ENCODE results near the gene MAP2K5. TPM values are rescaled to one million over a fixed set of nuclear protein-coding genes. Genes with fewer than 3 reads are reported as not detected.

MAP2K5 gene
- total and polyA plus RNA-seq, 9 of the 15 experiments (the other 6 are each of a cell fraction or from before 2014, with no cell fraction given): 0.41 to 16.5 (median 7.5) TPM

DNA sequence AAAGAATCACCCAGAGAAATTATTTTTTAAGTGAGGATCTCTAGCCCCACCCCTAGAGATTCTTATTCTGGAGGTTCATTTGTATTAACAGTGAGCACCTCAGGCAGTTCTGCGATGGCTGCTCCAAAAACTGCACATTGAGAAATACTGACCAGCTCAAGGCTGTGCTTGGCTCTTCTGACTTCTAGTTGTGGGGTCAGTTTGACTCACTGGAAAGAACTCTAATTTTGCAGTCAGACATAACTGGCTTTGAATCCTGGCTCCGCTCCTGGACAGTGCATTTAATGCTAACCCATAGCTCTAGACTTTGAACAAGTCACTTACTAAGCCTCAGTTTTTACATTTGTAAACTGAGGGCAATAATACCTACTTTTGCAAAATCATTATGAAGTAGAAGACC is 159.2 kb downstream of the MAP2K5 start:
- DNase-seq (ENCODE audit: extremely low read depth in 1 of 4, low spot score in 3 of 4): no peak
- no peak for ATAC-seq
- H3K79me2 ChIP-seq (ENCODE audit: control insufficient read depth, insufficient read depth, low read length): no peaks in the 10 kb centered on the region
- TF ChIP-seq, protein P1, sequence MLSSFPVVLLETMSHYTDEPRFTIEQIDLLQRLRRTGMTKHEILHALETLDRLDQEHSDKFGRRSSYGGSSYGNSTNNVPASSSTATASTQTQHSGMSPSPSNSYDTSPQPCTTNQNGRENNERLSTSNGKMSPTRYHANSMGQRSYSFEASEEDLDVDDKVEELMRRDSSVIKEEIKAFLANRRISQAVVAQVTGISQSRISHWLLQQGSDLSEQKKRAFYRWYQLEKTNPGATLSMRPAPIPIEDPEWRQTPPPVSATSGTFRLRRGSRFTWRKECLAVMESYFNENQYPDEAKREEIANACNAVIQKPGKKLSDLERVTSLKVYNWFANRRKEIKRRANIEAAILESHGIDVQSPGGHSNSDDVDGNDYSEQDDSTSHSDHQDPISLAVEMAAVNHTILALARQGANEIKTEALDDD (IDR thresholded peaks at IDR 0.05): no peak
- TF ChIP-seq, protein P2, sequence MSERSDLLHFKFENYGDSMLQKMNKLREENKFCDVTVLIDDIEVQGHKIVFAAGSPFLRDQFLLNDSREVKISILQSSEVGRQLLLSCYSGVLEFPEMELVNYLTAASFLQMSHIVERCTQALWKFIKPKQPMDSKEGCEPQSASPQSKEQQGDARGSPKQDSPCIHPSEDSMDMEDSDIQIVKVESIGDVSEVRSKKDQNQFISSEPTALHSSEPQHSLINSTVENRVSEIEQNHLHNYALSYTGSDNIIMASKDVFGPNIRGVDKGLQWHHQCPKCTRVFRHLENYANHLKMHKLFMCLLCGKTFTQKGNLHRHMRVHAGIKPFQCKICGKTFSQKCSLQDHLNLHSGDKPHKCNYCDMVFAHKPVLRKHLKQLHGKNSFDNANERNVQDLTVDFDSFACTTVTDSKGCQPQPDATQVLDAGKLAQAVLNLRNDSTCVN (CRISPR knock-in tag; IDR thresholded peaks at IDR 0.05): no peak
- H3K4me3 ChIP-seq: no peak overlapping the region
- 83% methylated on average over 2 of the region's 2 CpGs for WGBS (ENCODE audit: insufficient coverage, low coverage, missing lambda C conversion rate)
- FAIRE-seq: no peak
- H3K27ac ChIP-seq (ENCODE audit: extremely low read depth, low read depth, low read length): no peak overlapping the region
- POLR2A ChIA-PET: interaction anchor here (0.6 kb wide), 1 partner anchor 18 kb away, joined by 3 read pairs; no protein-coding TSS in a partner anchor
- H3K27me3 ChIP-seq (ENCODE audit: control insufficient read depth in 2 of 2, insufficient read depth in 2 of 2, low read length in 2 of 2): no peaks in the 10 kb centered on the region
- H3K4me1 ChIP-seq (replicated peaks in 1 of 2; ENCODE audit: control insufficient read depth in 2 of 2, insufficient read depth in 2 of 2, low read length in 2 of 2): no peaks in the 10 kb centered on the region
- H3K4me2 ChIP-seq (ENCODE audit: insufficient read depth, low read length): no peak overlapping the region
- BruUV-seq (replicated peaks): no TSS peak
- CTCF ChIA-PET (ENCODE audit: low intra/inter-chr PET ratio): no interaction called here
- in situ Hi-C loops (cut with MboI): no loop called here
- H4K20me1 ChIP-seq (replicated peaks; ENCODE audit: control insufficient read depth, insufficient read depth, low read length): no peaks in the 10 kb centered on the region
- no peaks in the 10 kb centered on the region for H3K9me1 ChIP-seq (ENCODE audit: control insufficient read depth, insufficient read depth, low read length)
- no peaks in the 10 kb centered on the region for H3K9me3 ChIP-seq (replicated peaks; ENCODE audit: control insufficient read depth, insufficient read depth, low read depth, low read length)
- H3K9ac ChIP-seq (ENCODE audit: insufficient read depth in 1 of 2, low read depth in 2 of 2, low read length in 2 of 2): no peak overlapping the region
- H2AFZ ChIP-seq (ENCODE audit: low read depth, low read length): no peak overlapping the region
- no peaks in the 10 kb centered on the region for H3K36me3 ChIP-seq (ENCODE audit: control insufficient read depth, insufficient read depth, low read length)
- intact Hi-C loops (cut with micrococcal nuclease): no loop called here
